Testis (tissue), 2 donors: Measurements from ENCODE around the gene BUB1B.

ENCODE experiments used
- POLR2A ChIP-seq: fragments of 450-650 bp; IDR thresholded peaks from one replicate; pipeline ENCODE4 v1.6.1; 2017; ENCODE audit warnings: antibody characterized with exemption, mild to moderate bottlenecking, moderate library complexity
- TF ChIP-seq, protein P1 (sequence below), 3 experiments: fragments of 450-650 bp in 2 of 3; fragments of 200-600 bp in 1 of 3; sonication (generic) in 1 of 3; IDR thresholded peaks; one replicate each; pipeline ENCODE4 v1.5.1; 2016 to 2019; ENCODE audit warnings: antibody characterized with exemption in 3 of 3, mild to moderate bottlenecking in 2 of 3, moderate library complexity in 1 of 3

DNA sequence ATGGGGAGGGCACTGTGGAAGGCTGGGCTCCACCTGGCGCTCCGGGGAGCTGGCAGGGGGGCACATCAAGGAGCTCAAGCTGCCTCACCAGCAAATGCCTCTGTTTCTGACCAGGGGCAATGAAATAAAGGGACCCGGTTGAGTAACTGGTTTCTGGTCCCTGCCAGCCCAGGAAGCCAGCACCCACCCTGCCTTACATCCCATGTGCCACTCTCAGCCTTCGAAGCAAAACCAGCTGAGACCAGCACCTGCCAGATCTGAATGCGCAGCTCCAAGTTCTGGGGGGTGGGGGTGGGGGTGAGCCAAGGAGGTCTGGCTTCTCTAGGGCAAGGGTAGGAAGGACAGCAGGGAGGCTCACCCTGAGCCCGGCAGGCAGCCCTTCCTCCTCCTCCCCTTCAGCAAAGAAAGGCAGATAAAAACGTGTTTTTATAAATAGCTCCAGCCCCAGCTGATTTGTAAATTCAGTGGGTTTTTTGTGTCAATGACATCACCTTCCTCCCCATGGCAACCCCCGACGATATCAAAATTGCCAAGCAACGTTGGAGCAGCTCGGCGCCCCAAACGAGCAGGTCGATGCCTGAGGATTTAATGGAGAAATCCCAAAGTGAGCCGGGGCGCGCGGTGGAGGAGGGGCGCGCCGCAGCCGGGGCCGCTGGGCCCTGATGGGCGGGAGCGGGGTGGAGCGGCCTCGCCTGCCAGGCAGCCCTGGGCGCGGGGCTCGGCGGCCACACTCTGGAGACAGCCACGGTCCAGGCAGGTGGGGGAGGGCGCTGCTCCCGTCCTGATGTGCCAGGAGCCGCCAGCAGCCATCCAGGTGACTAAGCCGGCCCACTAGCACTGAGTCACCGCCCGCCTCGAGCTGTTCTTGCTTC lies 77.9 kb downstream of the BUB1B start, which contains the start of gene PAK6:
- TF ChIP-seq, protein P1, sequence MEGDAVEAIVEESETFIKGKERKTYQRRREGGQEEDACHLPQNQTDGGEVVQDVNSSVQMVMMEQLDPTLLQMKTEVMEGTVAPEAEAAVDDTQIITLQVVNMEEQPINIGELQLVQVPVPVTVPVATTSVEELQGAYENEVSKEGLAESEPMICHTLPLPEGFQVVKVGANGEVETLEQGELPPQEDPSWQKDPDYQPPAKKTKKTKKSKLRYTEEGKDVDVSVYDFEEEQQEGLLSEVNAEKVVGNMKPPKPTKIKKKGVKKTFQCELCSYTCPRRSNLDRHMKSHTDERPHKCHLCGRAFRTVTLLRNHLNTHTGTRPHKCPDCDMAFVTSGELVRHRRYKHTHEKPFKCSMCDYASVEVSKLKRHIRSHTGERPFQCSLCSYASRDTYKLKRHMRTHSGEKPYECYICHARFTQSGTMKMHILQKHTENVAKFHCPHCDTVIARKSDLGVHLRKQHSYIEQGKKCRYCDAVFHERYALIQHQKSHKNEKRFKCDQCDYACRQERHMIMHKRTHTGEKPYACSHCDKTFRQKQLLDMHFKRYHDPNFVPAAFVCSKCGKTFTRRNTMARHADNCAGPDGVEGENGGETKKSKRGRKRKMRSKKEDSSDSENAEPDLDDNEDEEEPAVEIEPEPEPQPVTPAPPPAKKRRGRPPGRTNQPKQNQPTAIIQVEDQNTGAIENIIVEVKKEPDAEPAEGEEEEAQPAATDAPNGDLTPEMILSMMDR (IDR thresholded peaks at IDR 0.05), result no peak
- no peak for TF ChIP-seq POLR2A
